ENCODE results near the gene LIPC. TPM values are rescaled to one million over a fixed set of nuclear protein-coding genes. Genes with fewer than 3 reads are reported as not detected.

LIPC gene
- total and polyA plus RNA-seq, 9 of the 15 experiments (the other 6 are each of a cell fraction or from before 2014, with no cell fraction given), result 0.07 to 0.41 (median 0.11) TPM; not detected in 2

GRCh38 chr15:58495891-58496408 lies 64.2 kb downstream of the LIPC start:
- Histone ChIP-seq H3K4me1 (replicated peaks in 1 of 2; ENCODE audit: control insufficient read depth in 2 of 2, insufficient read depth in 2 of 2, low read length in 2 of 2) (peaks cover 3 to 18% of the 10 kb centered on the region in 2 experiments; a peak in 4 of 5 replicates), H3K4me2 (ENCODE audit: insufficient read depth, low read length) (no peak overlapping the region; the same call in 1 of the 2 replicates), H3K27me3 (ENCODE audit: control insufficient read depth in 2 of 2, insufficient read depth in 2 of 2, low read length in 2 of 2) (no peaks in the 10 kb centered on the region), H3K4me3 (no peak overlapping the region), H3K79me2 (ENCODE audit: control insufficient read depth, insufficient read depth, low read length) (no peaks in the 10 kb centered on the region), H2AFZ (ENCODE audit: low read depth, low read length) (no peak overlapping the region), H3K9me3 (replicated peaks; ENCODE audit: control insufficient read depth, insufficient read depth, low read depth, low read length) (no peaks in the 10 kb centered on the region), H4K20me1 (replicated peaks; ENCODE audit: control insufficient read depth, insufficient read depth, low read length) (no peaks in the 10 kb centered on the region), H3K27ac (ENCODE audit: extremely low read depth, low read depth, low read length) (no peak overlapping the region), H3K9ac (ENCODE audit: insufficient read depth in 1 of 2, low read depth in 2 of 2, low read length in 2 of 2) (no peak overlapping the region), H3K9me1 (ENCODE audit: control insufficient read depth, insufficient read depth, low read length) (no peaks in the 10 kb centered on the region), H3K36me3 (ENCODE audit: control insufficient read depth, insufficient read depth, low read length) (no peaks in the 10 kb centered on the region)
- ATAC-seq, result no peak
- intact Hi-C loops (cut with micrococcal nuclease) (no loop called here), in situ Hi-C loops (cut with MboI) (no loop called here)
- DNase-seq (ENCODE audit: extremely low read depth in 1 of 4, low spot score in 3 of 4), result no peak
- TF ChIP-seq CTBP1 (IDR thresholded peaks at IDR 0.05; ENCODE audit: borderline replicate concordance) (peak; percentile 26; the same call in 1 of the 2 replicates), POLR2H (tag; IDR thresholded peaks at IDR 0.05; ENCODE audit: low read depth) (no peak), ZNF134 (CRISPR knock-in tag; conservative IDR thresholded peaks at IDR 0.05) (0 out of 2 replicates have a peak, but pooled peaks have one; percentile 32), TBP (optimal IDR thresholded peaks at IDR 0.05; ENCODE audit: low read depth, low read length) (no peak), HMG20A (CRISPR knock-in tag; conservative IDR thresholded peaks at IDR 0.05) (no peak), REST (IDR thresholded peaks at IDR 0.05; ENCODE audit: borderline replicate concordance) (no peak; the same call in 1 of the 2 replicates), REST (CRISPR knock-in tag; IDR thresholded peaks at IDR 0.05; ENCODE audit: low read depth) (0 out of 2 replicates have a peak, but pooled peaks have one; percentile 28), ZNF79 (CRISPR knock-in tag; IDR thresholded peaks at IDR 0.05; ENCODE audit: low read depth) (no peak), HMBOX1 (IDR thresholded peaks at IDR 0.05) (peak; percentile 48; the same call in 1 of the 2 replicates)
- WGBS (ENCODE audit: insufficient coverage, low coverage, missing lambda C conversion rate), result 8% methylated on average over 3 of the region's 3 CpGs
- POLR2A ChIA-PET, result interaction anchor here (0.6 to 1.1 kb wide), 6 partner anchors 11 to 254 kb away, joined by 3 to 4 read pairs (median 3); partner anchors contain the start of gene ADAM10
- no peak for FAIRE-seq
- CTCF ChIA-PET (ENCODE audit: low intra/inter-chr PET ratio), result no interaction called here
- no TSS peak for BruUV-seq (replicated peaks)
